ENCODE results near the gene SOCS3. TPM values are rescaled to one million over a fixed set of nuclear protein-coding genes. Genes with fewer than 3 reads are reported as not detected.

The SOCS3 gene
- total RNA-seq, 1 experiment from 2014 or later = 103 TPM

DNA sequence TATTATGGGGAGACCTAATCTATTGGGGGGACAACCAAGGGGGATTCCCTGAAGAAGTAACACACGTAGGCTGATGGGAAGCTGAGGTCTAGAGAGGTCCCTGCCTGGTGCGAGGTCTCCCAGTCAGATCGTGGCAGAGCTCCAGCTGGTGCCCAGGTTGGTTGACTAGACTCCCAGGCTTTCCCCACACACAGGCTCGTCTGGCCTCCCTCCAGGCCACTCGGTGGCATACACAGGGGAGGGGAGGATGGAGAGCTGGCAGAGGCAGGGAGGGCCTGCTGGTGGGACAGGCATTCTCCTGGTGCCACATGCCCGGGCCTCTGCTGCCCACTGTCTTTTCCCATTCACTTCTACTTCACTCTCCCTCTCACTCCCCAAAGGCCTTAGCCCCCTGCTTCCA lies 8.5 kb upstream of the SOCS3 start:
- no peak overlapping the region for H2AFZ ChIP-seq (ENCODE audit: low read length)
- BruUV-seq (replicated peaks) = no TSS peak
- H3K9me3 ChIP-seq (ENCODE audit: low read length) = no peaks in the 10 kb centered on the region
- CTCF ChIA-PET = interaction anchor here (0.6 kb wide), 1 partner anchor 53 kb away, joined by 4 read pairs; no protein-coding TSS in a partner anchor
- no peaks in the 10 kb centered on the region for H3K27me3 ChIP-seq (ENCODE audit: low read length)
- H3K4me3 ChIP-seq (ENCODE audit: low read length) = no peak overlapping the region
- H3K4me2 ChIP-seq (ENCODE audit: low read length) = no peak overlapping the region
- no peaks in the 10 kb centered on the region for H3K79me2 ChIP-seq (ENCODE audit: low read length)
- no peaks in the 10 kb centered on the region for H3F3A ChIP-seq (ENCODE audit: low read length, unreplicated experiment)
- H3K9ac ChIP-seq (ENCODE audit: low read length) = no peak overlapping the region
- POLR2A ChIA-PET (ENCODE audit: unreplicated experiment) = interaction anchor here (0.6 kb wide), 1 partner anchor 48 kb away, joined by 3 read pairs; no protein-coding TSS in a partner anchor
- intact Hi-C loops (cut with micrococcal nuclease) = no loop called here
- DNase-seq (no peak), ATAC-seq (no peak)
- no peaks in the 10 kb centered on the region for H3K9me2 ChIP-seq (replicated peaks; ENCODE audit: low read length)
- TF ChIP-seq EZH2 (IDR thresholded peaks at IDR 0.05; ENCODE audit: low read length, unreplicated experiment) = no peak
- no peak for TF ChIP-seq CTCF (conservative IDR thresholded peaks at IDR 0.05; ENCODE audit: low read depth, low read length)
- no peak for TF ChIP-seq EZH2phosphoT487 (IDR thresholded peaks at IDR 0.05; ENCODE audit: borderline replicate concordance, low read length)
- no peaks in the 10 kb centered on the region for H3K36me3 ChIP-seq (ENCODE audit: low read depth, low read length)
- no peaks in the 10 kb centered on the region for H3K4me1 ChIP-seq (ENCODE audit: insufficient read depth, low read length)
- no peak overlapping the region for H3K27ac ChIP-seq (ENCODE audit: low read length)
- H4K20me1 ChIP-seq (ENCODE audit: low read length) = no peaks in the 10 kb centered on the region

DNA sequence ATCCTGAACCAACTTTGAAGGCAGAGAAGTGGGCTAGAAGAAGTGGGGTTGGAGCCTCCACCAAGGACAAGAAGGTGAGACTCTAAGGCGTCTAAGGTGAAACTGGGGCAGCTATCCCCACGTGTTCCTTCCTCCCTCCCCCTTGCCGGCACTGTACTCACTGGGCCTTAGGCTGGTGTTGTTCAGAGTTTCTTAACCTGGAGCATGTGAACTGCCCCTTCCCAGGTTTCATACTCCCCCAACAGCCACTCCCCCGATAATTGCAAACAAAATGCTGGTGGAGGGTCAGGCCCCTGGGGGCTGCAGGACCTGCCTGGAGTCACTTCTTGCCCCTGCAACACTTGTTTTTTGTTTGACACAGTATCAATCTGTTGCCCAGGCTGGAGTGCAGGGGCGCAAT lies 7.3 kb upstream of the SOCS3 start:
- ChIA-PET CTCF (no interaction called here), POLR2A (ENCODE audit: unreplicated experiment) (interaction anchor here (0.5 kb wide), 1 partner anchor 25 kb away, joined by 3 read pairs; no protein-coding TSS in a partner anchor)
- H3K79me2 ChIP-seq (ENCODE audit: low read length) = no peaks in the 10 kb centered on the region

More for the DNA sequence above, 7.3 kb upstream of the SOCS3 start:
- Histone ChIP-seq H3K9me2 (replicated peaks; ENCODE audit: low read length) (no peaks in the 10 kb centered on the region), H4K20me1 (ENCODE audit: low read length) (no peaks in the 10 kb centered on the region), H3K4me3 (ENCODE audit: low read length) (no peak overlapping the region), H2AFZ (ENCODE audit: low read length) (no peak overlapping the region), H3F3A (ENCODE audit: low read length, unreplicated experiment) (no peaks in the 10 kb centered on the region), H3K27ac (ENCODE audit: low read length) (no peak overlapping the region), H3K27me3 (ENCODE audit: low read length) (no peaks in the 10 kb centered on the region), H3K9ac (ENCODE audit: low read length) (no peak overlapping the region), H3K4me1 (ENCODE audit: insufficient read depth, low read length) (no peaks in the 10 kb centered on the region), H3K9me3 (ENCODE audit: low read length) (no peaks in the 10 kb centered on the region), H3K36me3 (ENCODE audit: low read depth, low read length) (no peaks in the 10 kb centered on the region), H3K4me2 (ENCODE audit: low read length) (no peak overlapping the region)
- ATAC-seq = no peak
- no peak for TF ChIP-seq CTCF (conservative IDR thresholded peaks at IDR 0.05; ENCODE audit: low read depth, low read length)
- no peak for TF ChIP-seq EZH2 (IDR thresholded peaks at IDR 0.05; ENCODE audit: low read length, unreplicated experiment)
- no peak for TF ChIP-seq EZH2phosphoT487 (IDR thresholded peaks at IDR 0.05; ENCODE audit: borderline replicate concordance, low read length)
- no peak for DNase-seq
- intact Hi-C loops (cut with micrococcal nuclease) = no loop called here
- no TSS peak for BruUV-seq (replicated peaks)

Data from PC-3 (cell line).